Measurements from ENCODE around the gene CFL2.
"Not testable (repeated sequence)": the region's sequence is repeated elsewhere in the genome, so short reads cannot be mapped to it uniquely, and the experiment has no call there.

CFL2 gene

GRCh38 chr14:34714320-34715126, at the start of gene CFL2:
Gene CFL2 (minus strand): TSS chr14:34714593. CDS start chr14:34714540, 53 bp downstream.
- DNase-seq = peak; percentile 80

- no peak for DNase-seq
Measured at GRCh38 chr14:34755215-34755614, 40.8 kb upstream of the CFL2 start.

- DNase-seq = no peak
Measured at GRCh38 chr14:34754687-34755086, 40.3 kb upstream of the CFL2 start.

- DNase-seq = no peak
Measured at GRCh38 chr14:34750670-34751069, 36.3 kb upstream of the CFL2 start.

- DNase-seq = no peak
Measured at GRCh38 chr14:34750233-34750632, 35.8 kb upstream of the CFL2 start.

GRCh38 chr14:34749408-34749807, 35.0 kb upstream of the CFL2 start:
- no peak for DNase-seq

GRCh38 chr14:34742270-34743115, 28.1 kb upstream of the CFL2 start:
- DNase-seq = no peak

GRCh38 chr14:34741840-34742239, 27.4 kb upstream of the CFL2 start:
- no peak for DNase-seq

GRCh38 chr14:34740139-34740538, 25.7 kb upstream of the CFL2 start:
- not testable (repeated sequence) for DNase-seq

- DNase-seq = not testable (repeated sequence)
Measured at GRCh38 chr14:34737079-34737478, 22.7 kb upstream of the CFL2 start.

GRCh38 chr14:34733245-34733644, 18.9 kb upstream of the CFL2 start:
- DNase-seq = no peak

- DNase-seq = no peak
Measured at GRCh38 chr14:34732802-34733201, 18.4 kb upstream of the CFL2 start.

- no peak for DNase-seq
Measured at GRCh38 chr14:34723867-34724266, 9.5 kb upstream of the CFL2 start.

GRCh38 chr14:34722723-34723545, 8.5 kb upstream of the CFL2 start:
- DNase-seq = peak; percentile 28

- no peak for DNase-seq
Measured at GRCh38 chr14:34721129-34721528, 6.7 kb upstream of the CFL2 start.

- DNase-seq = no peak
Measured at GRCh38 chr14:34718750-34719304, 4.4 kb upstream of the CFL2 start.

- no peak for DNase-seq
Measured at GRCh38 chr14:34715127-34715863, 902 bp upstream of the CFL2 start.

GRCh38 chr14:34713681-34714319, 593 bp downstream of the CFL2 start:
- no peak for DNase-seq

GRCh38 chr14:34713122-34713680, 1.2 kb downstream of the CFL2 start:
- DNase-seq = no peak

GRCh38 chr14:34711796-34712712, 2.3 kb downstream of the CFL2 start:
- DNase-seq = no peak

Data from COR-L47 (cell line).